Activated gamma-delta T cell (primary cell): ENCODE measurements around the gene ERP27.

Experiments
- DNase-seq: peaks from one replicate; lab custom pipeline; 2025; lab: John Stamatoyannopoulos, UW

The ERP27 gene

GRCh38 chr12:14868916-14869506 is 69.3 kb downstream of the ERP27 start:
- DNase-seq: no peak
